NCI-H460 (cell line): ENCODE measurements around the gene IL9R. TPM values are rescaled to one million over a fixed set of nuclear protein-coding genes. Genes with fewer than 3 reads are reported as not detected.
"Not testable (repeated sequence)": the region's sequence is repeated elsewhere in the genome, so short reads cannot be mapped to it uniquely, and the experiment has no call there.

Experiments used
- DNase-seq: peaks from one replicate; pipeline ENCODE4 v3.0.0-alpha.2; 2016; ENCODE audit warnings: low read depth; ENCODE audit errors: extremely low read depth
- total RNA-seq: library from RNA; depleted of rRNA; stranded (reverse); fragments of >200 nt; shearing (Covaris generic); gene quantifications from 2 replicates; pipeline ENCODE4 v1.2.3, GENCODE V29; 2014; rRNA removed

The IL9R gene
- total RNA-seq, 1 experiment from 2014 or later: 0.59 TPM

- DNase-seq: not testable (repeated sequence)
Measured at GRCh38 chrX:156029296-156029695, 31.8 kb downstream of the IL9R start.

DNA sequence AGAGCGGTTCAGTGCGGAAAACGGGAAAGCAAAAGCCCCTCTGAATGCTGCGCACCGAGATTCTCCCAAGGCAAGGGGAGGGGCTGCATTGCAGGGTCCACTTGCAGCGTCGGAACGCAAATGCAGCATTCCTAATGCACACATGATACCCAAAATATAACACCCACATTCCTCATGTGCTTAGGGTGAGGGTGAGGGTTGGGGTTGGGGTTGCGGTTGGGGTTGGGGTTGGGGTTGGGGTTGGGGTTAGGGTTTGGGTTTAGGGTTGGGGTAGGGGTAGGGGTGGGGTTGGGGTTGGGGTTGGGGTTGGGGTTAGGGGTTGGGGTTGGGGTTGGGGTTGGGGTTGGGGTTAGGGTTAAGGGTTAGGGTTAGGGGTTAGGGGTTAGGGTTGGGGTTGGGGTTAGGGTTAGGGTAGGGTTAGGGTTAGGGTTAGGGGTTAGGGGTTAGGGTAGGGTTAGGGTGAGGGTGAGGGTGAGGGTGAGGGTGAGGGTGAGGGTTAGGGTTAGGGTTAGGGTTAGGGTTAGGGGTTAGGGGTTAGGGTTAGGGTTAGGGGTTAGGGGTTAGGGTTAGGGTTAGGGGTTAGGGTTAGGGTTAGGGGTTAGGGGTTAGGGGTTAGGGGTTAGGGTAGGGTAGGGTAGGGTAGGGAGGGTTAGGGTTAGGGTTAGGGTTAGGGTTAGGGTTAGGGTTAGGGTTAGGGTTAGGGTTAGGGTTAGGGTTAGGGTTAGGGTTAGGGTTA lies 32.4 kb downstream of the IL9R start:
- DNase-seq: not testable (repeated sequence)

DNA sequence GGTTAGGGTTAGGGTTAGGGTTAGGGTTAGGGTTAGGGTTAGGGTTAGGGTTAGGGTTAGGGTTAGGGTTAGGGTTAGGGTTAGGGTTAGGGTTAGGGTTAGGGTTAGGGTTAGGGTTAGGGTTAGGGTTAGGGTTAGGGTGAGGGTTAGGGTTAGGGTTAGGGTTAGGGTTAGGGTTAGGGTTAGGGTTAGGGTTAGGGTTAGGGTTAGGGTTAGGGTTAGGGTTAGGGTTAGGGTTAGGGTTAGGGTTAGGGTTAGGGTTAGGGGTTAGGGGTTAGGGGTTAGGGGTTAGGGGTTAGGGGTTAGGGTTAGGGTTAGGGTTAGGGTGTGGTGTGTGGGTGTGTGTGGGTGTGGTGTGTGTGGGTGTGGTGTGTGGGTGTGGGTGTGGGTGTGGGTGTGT lies 33.0 kb downstream of the IL9R start:
- not testable (repeated sequence) for DNase-seq

Other genes starting within 250 kb of the IL9R start
- 74.9 and 78.3 TPM in 2 replicates for gene VAMP7, start 116.4 kb upstream of the IL9R start, total RNA-seq